Neural crest cell (in vitro differentiated cells): ENCODE results near the gene SAPCD2. TPM values are rescaled to one million over a fixed set of nuclear protein-coding genes. Genes with fewer than 3 reads are reported as not detected.

Experiments
- DNase-seq: peaks from one replicate; pipeline ENCODE4 v3.0.0; 2021; ENCODE audit warnings: low read depth, mixed read lengths, low spot score
- H3K27ac Mint-ChIP-seq: one replicate; pipeline ENCODE4 v1.8.0; 2021; ENCODE audit warnings: mild to moderate bottlenecking, mixed read lengths; ENCODE audit not compliant: unreplicated experiment
- H3K27me3 Mint-ChIP-seq: 2 replicates; pipeline ENCODE4 v1.8.0; 2021; ENCODE audit warnings: low read depth, mild to moderate bottlenecking, mixed read lengths
- H3K36me3 Mint-ChIP-seq: 2 replicates; pipeline ENCODE4 v1.8.0; 2021; ENCODE audit warnings: low read depth, mild to moderate bottlenecking, mixed read lengths
- H3K4me1 Mint-ChIP-seq: 2 replicates; pipeline ENCODE4 v1.8.0; 2021; ENCODE audit warnings: mixed read lengths
- H3K4me3 Mint-ChIP-seq: one replicate; pipeline ENCODE4 v1.8.0; 2021; ENCODE audit warnings: mild to moderate bottlenecking, mixed read lengths
- H3K9me3 Mint-ChIP-seq: 2 replicates; pipeline ENCODE4 v1.8.0; 2021; ENCODE audit warnings: mixed read lengths
- total RNA-seq: library from RNA; stranded (reverse); gene quantifications from 2 replicates; pipeline ENCODE4 v1.2.1, GENCODE V29; 2021
- TF ChIP-seq, protein P1 (sequence below): fragments of 200-600 bp; sonication (generic); conservative IDR thresholded peaks from 2 replicates; pipeline ENCODE4 v1.5.0; 2021; ENCODE audit warnings: antibody characterized with exemption, mild to moderate bottlenecking

SAPCD2 gene
- total RNA-seq, 1 donor from 2014 or later = 31.1 TPM

DNA sequence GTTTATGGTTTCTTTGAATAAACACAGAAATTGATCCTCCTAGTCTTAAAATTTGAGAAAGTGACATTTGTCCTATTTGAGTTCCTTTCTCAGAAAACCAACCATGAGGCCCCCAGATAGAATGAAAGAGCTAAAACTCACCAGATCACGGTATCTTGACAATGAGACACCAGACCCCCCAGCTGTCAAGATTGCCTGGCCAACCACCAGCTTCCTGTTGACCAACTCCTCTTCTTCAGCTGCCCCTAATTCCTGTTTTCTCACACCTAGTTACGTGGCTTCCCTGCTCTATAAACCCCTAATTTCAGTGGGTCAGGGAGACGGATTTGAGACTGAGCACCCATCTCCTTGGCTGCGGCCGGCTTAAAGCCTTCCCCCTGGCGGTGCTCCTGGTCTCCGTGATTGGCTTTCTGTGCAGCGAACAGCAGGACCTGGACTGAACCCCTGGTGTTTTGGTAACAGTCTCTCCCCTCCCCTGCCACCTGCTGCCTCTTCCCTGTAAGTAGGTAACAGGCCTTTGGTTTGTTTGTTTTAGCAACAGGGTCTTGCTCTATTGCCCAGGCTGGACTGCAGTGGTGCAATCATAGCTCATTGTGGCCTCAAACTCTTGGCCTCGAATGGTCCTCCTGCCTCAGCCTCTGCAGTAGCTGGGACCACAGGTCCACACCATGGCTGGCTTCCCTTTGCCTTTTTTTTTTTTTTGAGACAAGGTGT lies 11.7 kb downstream of the SAPCD2 start:
- no peaks in the 10 kb centered on the region for H3K9me3 Mint-ChIP-seq
- H3K27me3 Mint-ChIP-seq = peaks cover 51% of the 10 kb centered on the region
- no peaks in the 10 kb centered on the region for H3K36me3 Mint-ChIP-seq
- TF ChIP-seq, protein P1, sequence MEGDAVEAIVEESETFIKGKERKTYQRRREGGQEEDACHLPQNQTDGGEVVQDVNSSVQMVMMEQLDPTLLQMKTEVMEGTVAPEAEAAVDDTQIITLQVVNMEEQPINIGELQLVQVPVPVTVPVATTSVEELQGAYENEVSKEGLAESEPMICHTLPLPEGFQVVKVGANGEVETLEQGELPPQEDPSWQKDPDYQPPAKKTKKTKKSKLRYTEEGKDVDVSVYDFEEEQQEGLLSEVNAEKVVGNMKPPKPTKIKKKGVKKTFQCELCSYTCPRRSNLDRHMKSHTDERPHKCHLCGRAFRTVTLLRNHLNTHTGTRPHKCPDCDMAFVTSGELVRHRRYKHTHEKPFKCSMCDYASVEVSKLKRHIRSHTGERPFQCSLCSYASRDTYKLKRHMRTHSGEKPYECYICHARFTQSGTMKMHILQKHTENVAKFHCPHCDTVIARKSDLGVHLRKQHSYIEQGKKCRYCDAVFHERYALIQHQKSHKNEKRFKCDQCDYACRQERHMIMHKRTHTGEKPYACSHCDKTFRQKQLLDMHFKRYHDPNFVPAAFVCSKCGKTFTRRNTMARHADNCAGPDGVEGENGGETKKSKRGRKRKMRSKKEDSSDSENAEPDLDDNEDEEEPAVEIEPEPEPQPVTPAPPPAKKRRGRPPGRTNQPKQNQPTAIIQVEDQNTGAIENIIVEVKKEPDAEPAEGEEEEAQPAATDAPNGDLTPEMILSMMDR = no peak
- no peak overlapping the region for H3K4me3 Mint-ChIP-seq
- no peak overlapping the region for H3K27ac Mint-ChIP-seq
- H3K4me1 Mint-ChIP-seq = no peaks in the 10 kb centered on the region
- DNase-seq = no peak

DNA sequence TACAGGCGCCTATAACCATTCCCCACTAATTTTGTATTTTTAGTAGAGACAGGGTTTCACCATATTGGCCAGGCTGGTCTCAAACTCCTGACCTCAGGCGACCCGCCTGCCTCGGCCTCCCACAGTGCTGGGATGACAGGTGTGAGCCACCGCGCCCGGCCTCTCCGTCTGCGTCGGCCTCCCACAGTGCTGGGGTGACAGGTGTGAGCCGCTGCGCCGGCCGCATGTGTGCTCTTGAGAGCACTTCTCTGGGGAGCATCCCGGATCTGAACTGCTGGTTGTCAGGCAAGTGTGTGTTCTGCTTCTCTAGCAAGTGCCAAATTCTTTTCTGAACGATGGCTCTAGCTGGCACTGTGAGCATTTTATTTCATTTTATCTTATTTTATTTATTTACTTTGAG lies 12.8 kb downstream of the SAPCD2 start:
- Mint-ChIP-seq H3K27ac (no peak overlapping the region), H3K27me3 (peaks cover 57% of the 10 kb centered on the region)
- TF ChIP-seq, protein P1 = no peak

DNA sequence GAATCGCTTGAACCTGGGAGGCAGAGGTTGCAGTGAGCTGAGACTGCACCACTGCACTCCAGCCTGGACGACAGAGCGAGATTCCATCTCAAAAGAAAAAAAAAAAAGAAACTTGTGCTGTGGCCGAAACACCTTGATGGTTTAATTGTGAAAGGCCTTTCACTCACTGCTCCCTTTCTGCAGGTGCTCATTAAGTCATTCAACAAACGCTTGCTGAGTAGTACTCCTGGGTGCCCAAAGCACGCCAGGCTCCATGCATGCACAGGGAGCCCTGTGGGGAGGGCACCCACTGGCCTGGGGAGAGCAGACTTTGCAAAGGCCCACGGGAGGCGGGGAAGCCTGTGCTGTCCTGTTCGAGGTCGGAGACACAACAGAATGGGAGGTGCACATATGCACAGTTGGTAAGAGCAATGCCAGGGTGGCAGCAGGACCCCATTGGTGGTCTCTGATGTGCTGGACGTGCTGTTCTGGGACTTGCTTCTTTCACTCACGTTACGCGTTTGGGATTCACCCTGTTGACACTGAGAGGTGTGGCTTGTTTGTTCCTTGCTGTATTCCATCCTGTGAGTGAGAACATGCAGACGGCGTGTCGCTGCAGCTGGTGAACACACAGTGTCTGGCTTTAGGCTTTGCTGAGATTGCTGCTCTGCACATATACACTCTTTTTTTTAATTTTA lies 13.5 kb downstream of the SAPCD2 start:
- Mint-ChIP-seq H3K9me3 (no peaks in the 10 kb centered on the region), H3K27ac (no peak overlapping the region), H3K27me3 (peaks cover 64% of the 10 kb centered on the region), H3K4me1 (no peaks in the 10 kb centered on the region), H3K36me3 (no peaks in the 10 kb centered on the region), H3K4me3 (no peak overlapping the region)
- DNase-seq = no peak
- TF ChIP-seq, protein P1 = no peak

More for the DNA sequence above, 12.8 kb downstream of the SAPCD2 start:
- no peaks in the 10 kb centered on the region for H3K4me1 Mint-ChIP-seq
- no peak overlapping the region for H3K4me3 Mint-ChIP-seq
- no peaks in the 10 kb centered on the region for H3K36me3 Mint-ChIP-seq
- H3K9me3 Mint-ChIP-seq = no peaks in the 10 kb centered on the region
- no peak for DNase-seq

DNA sequence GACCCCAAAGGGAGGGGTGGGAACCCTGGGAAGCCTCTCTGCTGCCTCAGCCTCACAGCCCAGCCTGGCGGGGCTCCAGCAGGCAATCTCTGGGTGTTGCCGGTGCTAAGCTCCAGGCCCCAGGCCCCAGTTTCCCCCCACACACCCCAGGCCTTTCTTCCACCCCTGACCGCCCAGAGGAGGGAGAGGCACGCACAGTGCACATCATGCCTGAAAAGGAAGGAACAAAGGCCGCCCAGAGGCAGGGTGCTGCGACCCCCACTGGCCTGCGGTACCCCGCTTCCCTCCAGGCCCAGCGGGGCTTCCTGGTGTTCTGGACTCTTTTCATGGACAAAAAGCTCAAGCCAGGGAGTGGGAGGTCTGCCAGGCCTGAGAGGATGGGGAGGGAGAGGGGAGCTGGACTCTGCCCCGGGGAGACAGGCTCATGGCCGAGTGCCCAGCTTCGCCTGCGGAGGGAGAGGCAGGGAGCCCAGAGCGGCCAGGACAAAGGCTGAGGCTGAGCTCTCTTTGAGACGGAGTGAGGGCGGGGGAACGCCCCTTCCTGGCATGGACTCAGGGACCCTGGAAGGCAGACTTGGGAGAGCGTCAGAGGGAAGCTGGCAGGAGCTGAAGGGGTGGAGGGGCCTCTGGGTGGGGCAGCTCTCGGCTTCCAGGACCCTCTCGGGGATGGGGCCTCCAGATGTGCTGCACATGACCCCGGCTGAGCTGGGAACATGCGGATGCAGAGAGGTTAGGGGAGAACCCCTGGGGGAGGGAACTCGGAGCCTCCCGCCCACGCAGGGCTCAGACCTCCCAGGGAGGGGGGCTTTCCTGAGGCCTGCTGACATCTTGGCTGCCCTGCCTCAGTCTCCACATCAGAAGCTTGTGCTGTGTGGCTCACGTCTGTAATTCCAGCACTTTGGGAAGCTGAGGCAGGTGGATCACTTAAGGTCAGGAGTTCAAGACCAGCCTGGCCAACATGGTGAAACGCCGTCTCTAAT lies 14.7 kb downstream of the SAPCD2 start:
- Mint-ChIP-seq H3K4me3 (no peak overlapping the region), H3K4me1 (no peaks in the 10 kb centered on the region), H3K9me3 (no peaks in the 10 kb centered on the region), H3K27me3 (peaks cover 72% of the 10 kb centered on the region), H3K36me3 (no peaks in the 10 kb centered on the region), H3K27ac (peak overlapping the region; percentile 27)
- no peak for DNase-seq
- TF ChIP-seq, protein P1 = no peak

DNA sequence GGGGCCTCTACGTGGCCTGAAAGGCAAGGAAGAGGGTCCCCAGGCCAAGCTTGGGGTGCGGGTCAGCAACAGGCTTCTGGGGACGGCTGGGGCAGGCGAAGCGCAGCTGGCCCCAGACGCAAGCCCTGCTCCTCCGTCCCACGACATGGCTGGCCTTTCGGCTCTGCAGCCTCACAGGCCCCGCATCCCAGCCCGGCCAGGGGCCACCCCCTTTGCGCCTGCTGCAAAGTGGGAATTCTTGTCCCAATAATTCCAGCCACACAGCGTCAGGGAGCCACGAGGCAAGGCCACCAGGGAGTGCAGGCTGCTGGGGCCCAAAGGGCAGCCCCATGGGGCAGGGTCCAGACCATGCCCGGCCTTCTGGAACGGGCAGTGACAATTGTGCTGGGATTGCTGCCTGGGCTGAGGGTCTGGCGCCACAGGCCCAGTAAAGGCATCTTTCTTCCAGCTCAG lies 15.4 kb downstream of the SAPCD2 start:
- no peaks in the 10 kb centered on the region for H3K9me3 Mint-ChIP-seq
- no peak for DNase-seq
- peaks cover 76% of the 10 kb centered on the region for H3K27me3 Mint-ChIP-seq
- H3K4me3 Mint-ChIP-seq = no peak overlapping the region
- no peak overlapping the region for H3K27ac Mint-ChIP-seq
- no peaks in the 10 kb centered on the region for H3K36me3 Mint-ChIP-seq
- TF ChIP-seq, protein P1 = no peak
- H3K4me1 Mint-ChIP-seq = no peaks in the 10 kb centered on the region
